Stimulated activated CD4-positive, alpha-beta T cell treated with anti-CD3 and anti-CD28 coated beads, Interleukin-2, amount 100 ng/mL, for 24 hours (primary cell): Measurements from ENCODE around the gene TEX9.

Source experiments
- DNase-seq, 2 donors: peaks; one replicate each; pipeline ENCODE4 v3.0.0-alpha.2; 2020

Gene TEX9

GRCh38 chr15:56456229-56456628 is 91.0 kb downstream of the TEX9 start:
- no peak for DNase-seq

GRCh38 chr15:56459096-56459495 is 93.9 kb downstream of the TEX9 start:
- DNase-seq: no peak

DNA sequence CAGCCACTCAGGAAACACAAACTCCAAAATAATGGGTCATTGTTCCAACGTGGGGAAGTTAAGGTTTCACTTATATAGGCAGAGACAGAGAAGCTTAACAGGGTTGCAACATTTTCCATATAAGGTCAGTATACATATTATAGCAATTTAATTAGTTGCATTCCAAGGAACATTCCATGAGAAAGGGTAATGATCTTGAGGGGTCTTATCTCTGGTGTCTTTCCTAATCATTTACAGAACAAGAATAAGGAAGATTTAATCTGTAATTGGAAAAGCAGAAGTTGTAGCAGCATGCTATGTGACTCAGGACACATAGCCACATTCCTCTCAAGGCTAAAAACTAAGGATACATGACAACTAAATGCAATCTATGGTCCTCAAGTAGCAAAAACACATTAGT is 94.8 kb downstream of the TEX9 start:
- DNase-seq: no peak

GRCh38 chr15:56460947-56461346 is 95.7 kb downstream of the TEX9 start:
- no peak for DNase-seq

DNA sequence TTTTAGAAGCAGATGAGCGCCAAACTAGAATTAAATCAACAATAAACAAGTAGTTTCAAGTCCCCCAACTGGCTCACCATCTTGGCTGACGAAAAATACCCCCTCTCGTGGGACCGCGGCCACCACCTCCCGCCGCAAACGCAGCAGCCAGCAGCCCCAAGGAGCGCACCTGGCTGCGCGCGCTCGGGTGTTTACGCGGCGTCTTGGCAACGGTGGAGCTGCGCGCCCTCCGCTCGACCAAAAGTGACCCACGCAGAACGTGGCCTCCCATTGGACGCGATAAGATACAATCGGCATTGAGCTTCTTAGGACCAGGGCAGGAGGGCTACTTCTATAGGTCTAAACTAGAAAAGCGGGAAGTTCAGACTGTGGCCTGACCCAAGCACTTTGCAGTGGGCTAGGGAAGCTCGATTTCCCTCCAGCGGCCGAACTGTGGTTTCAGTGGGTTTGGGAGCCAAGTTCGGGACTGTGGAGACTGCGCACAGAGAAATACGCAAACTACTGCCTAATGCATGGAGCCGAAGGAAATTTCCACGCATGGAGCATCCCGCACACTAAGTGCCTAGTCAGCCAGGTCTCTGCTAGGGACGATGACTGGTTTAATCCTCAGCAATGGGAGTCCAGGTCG is 99.8 kb downstream of the TEX9 start, which contains the start of gene MNS1:
Gene MNS1, minus strand, starts transcription at position 245 of the 628 bp plus-strand sequence. Its CDS starts 165 bp downstream, at position 80.
- DNase-seq: peak; percentile 57 to 77

GRCh38 chr15:56467616-56468015 is 102.4 kb downstream of the TEX9 start:
- DNase-seq: no peak

DNA sequence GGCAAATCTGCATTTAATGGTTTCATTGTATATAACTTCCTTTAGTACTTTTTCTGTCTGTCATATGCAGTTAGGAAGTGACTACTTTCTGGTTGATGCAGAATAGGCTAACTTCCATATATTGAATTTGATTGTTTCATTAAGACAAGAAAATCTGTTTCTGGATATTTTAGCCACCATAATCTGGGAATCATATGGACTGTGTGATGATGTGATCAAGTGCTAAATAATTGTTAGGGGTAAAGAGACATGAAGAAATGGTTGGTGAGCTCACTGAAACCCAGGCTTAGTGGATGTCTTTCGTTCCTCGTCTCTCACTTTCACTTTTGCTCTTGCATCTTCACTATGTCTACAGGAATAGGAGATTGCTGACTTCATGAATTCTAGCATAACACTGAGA is 103.2 kb downstream of the TEX9 start:
- DNase-seq: no peak

DNA sequence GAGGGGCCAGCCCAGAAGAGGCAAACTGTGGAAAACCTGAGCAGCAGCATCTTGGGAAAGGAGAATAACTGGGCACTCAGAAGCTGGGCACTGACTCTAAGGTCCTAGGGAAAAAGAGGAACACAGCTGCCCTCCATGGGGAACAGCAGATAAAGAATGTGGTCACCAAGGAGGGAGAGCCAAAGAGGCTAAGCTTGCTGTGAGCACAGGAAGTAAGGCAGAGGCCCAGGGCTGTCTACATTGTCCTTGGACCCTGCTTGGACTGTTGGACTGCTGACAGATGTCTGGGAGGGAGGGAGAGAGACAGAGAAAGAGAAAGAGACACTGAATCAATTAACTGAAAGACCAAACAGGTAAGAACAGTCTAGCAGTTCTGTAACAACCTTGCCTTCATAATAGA is 104.3 kb downstream of the TEX9 start:
- no peak for DNase-seq

- no peak for DNase-seq
Measured at GRCh38 chr15:56471440-56472069, 106.3 kb downstream of the TEX9 start.

- no peak for DNase-seq
Measured at GRCh38 chr15:56472278-56472677, 107.1 kb downstream of the TEX9 start.

DNA sequence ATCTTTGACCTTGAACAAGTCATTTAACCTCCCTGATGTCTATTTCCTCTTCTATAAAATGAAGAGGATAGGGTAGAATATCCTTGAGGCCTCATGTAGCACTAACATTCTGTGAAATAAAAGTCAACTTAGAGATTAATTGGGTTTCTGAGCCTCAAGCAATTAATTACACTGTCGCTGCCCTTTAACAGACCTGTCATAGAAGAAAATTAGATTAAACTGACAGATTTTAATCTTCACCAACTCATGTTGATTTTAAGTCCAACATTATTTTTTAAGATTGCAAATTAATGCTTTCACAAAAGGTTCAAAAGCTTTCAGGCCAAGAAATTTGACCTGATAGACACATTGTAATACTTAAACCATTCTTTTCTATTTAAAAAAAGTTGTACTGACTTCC is 107.8 kb downstream of the TEX9 start:
- no peak for DNase-seq

GRCh38 chr15:56475351-56475750 is 110.1 kb downstream of the TEX9 start:
- no peak for DNase-seq
